GM10248 (cell line): ENCODE results near the gene NDUFS8.

Experiments used
- CTCF ChIA-PET: fragments of 300-600 bp; sonication (Branson Sonifier 250); formaldehyde crosslinking; extraction: SDS; loops from one replicate; lab custom pipeline; 2021; ENCODE audit warnings: antibody characterized with exemption; lab: Yijun Ruan, JAX
- POLR2A ChIA-PET: fragments of 350-650 bp; sonication (Branson Sonifier 250); formaldehyde crosslinking; extraction: SDS; loops from one replicate; lab custom pipeline; 2020; ENCODE audit warnings: antibody characterized with exemption; lab: Yijun Ruan, JAX
- DNase-seq: peaks from one replicate; pipeline ENCODE4 v3.0.0; 2012; ENCODE audit errors: extremely low spot score
- TF ChIP-seq, protein P1 (sequence below): IDR thresholded peaks from 2 replicates; pipeline ENCODE4 v1.5.1; 2012; ENCODE audit warnings: mild to moderate bottlenecking, low read depth; ENCODE audit errors: extremely low read depth, missing control alignments, control extremely low read depth

Gene NDUFS8

DNA sequence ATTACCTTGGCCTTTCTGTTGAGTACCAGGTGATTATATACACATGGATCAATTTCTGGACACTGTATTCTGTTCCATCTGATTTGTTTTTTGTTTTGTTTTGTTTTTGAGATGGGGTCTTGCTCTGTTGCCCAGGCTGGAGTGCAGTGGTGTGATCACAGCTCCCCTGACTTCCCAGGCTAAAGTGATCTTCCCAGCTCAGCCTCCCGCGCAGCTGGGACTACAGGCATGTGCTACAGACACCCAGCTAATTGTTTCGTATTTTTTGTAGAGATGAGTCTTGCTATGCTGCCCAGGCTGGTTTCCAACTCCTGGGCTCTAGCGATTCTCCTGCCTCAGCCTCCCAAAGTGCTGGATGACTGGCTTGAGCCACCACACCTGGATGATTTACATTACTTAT lies 27.3 kb downstream of the NDUFS8 start:
- ChIA-PET CTCF (no interaction called here), POLR2A (no interaction called here)
- DNase-seq: no peak
- TF ChIP-seq, protein P1, sequence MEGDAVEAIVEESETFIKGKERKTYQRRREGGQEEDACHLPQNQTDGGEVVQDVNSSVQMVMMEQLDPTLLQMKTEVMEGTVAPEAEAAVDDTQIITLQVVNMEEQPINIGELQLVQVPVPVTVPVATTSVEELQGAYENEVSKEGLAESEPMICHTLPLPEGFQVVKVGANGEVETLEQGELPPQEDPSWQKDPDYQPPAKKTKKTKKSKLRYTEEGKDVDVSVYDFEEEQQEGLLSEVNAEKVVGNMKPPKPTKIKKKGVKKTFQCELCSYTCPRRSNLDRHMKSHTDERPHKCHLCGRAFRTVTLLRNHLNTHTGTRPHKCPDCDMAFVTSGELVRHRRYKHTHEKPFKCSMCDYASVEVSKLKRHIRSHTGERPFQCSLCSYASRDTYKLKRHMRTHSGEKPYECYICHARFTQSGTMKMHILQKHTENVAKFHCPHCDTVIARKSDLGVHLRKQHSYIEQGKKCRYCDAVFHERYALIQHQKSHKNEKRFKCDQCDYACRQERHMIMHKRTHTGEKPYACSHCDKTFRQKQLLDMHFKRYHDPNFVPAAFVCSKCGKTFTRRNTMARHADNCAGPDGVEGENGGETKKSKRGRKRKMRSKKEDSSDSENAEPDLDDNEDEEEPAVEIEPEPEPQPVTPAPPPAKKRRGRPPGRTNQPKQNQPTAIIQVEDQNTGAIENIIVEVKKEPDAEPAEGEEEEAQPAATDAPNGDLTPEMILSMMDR: no peak

DNA sequence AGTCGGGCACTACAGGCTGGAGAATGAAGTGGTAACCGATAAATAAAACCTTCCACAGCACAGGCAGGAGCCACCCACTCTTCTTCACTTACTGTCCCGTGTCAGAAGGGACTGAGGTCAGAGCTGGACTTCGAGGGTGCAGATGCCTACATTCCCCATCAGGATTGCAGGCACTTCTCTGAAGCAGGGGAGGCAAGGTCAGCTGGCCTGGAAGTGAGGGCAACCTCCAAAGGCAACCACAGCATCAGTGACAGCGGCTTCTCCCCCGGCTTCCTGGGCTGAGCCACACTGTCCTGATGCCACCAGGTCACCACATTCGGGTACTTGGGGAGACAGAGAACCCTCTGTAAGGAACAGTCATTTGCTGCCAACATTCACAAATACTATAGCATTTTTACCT lies 31.0 kb downstream of the NDUFS8 start:
- POLR2A ChIA-PET: no interaction called here
- TF ChIP-seq, protein P1: no peak
- no peak for DNase-seq
- CTCF ChIA-PET: interaction anchor here (2.2 kb wide), 1 partner anchor 10 kb away, joined by 6 read pairs; no protein-coding TSS in a partner anchor

DNA sequence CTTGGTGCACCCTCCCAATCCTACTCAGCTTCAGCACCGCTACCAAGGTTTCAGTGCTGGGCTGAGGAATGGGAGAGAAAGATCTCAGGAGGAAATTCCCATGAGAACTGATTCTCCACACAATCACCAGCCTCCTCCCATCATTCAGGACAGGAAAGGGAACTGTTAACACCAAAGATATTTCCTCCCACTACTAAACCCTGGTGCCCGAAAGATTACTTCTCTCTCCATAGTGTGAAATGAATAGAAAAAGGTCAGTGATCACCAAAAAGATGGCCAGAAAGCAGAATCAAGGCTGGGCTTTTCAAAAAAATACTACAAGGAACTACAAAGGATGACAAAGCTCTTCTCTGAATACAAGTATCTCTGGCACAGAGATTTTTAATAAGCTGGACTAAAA lies 34.4 kb downstream of the NDUFS8 start:
- ChIA-PET CTCF (interaction anchor here (1.3 to 1.6 kb wide), 2 partner anchors 23 to 144 kb away, joined by 5 read pairs; no protein-coding TSS in a partner anchor), POLR2A (interaction anchor here (0.8 kb wide), 1 partner anchor 54 kb away, joined by 4 read pairs; no protein-coding TSS in a partner anchor)
- TF ChIP-seq, protein P1: no peak
- no peak for DNase-seq

DNA sequence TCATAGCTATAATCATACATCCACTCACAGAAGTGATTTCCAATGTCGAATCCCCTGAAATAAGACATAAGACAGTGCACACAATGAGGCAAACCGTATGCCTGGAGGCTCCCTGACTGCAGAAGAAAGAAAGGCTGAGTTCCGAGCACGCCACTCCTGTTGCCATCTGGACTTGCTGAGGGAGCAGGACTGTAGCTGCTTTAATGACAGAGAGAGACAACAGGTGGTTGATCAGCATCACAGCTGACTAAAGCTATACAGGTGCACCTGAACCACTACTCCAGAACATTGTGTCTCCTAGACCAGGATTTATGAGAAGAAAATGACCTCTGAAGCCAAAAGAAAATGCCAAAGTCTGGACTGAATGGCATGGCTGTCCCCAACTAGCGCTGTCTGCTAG lies 35.4 kb downstream of the NDUFS8 start:
- DNase-seq: no peak
- POLR2A ChIA-PET: no interaction called here
- TF ChIP-seq, protein P1: no peak
- CTCF ChIA-PET: interaction anchor here (1.3 kb wide), 1 partner anchor 24 kb away, joined by 5 read pairs; no protein-coding TSS in a partner anchor

DNA sequence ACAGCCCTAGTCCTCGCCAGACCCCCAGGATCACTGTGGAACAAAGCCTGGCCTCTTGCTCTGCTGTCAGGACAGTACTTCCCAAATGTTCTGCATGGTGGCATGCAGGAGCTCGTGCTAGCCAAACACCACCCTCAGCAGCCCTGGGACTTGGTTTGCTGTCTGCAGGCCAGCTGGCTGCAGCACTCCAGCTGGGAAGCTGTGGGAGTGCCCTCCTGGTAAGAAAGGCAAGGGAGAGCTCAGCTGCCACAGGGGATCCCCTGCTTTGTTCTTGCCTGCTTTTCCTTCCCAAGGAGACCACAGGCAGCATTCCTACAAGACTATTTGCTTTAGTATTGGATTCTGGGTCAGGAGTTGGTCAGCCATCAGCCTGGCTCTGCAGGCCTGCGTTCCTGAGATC lies 36.3 kb downstream of the NDUFS8 start:
- TF ChIP-seq, protein P1: no peak
- no peak for DNase-seq
- CTCF ChIA-PET: no interaction called here
- POLR2A ChIA-PET: no interaction called here

DNA sequence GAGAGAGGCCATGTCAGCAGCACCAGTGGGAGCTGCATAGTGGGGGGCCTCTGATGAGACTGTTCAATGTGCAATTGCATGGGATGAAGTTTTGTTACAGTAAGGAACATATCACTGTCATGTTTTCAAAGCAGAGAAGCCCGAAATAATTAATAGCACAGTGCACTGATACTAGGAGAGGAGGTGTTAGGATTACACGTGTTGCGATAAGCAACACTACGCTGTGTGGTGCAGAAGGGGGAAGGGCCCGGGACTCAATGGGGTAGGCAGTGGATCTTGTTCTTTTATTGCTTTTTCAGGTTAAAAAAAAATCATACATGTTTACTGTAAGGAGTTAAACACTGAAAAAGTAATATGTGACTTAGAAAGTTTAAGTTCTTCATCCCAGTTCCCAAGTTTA lies 37.5 kb downstream of the NDUFS8 start:
- TF ChIP-seq, protein P1: no peak
- CTCF ChIA-PET: no interaction called here
- DNase-seq: no peak
- POLR2A ChIA-PET: no interaction called here
